ENCODE measurements around the gene DENND2A. TPM values are rescaled to one million over a fixed set of nuclear protein-coding genes. Genes with fewer than 3 reads are reported as not detected.
A peak's percentile ranks its signal among the peaks of the same experiment; 100 is the strongest.

The DENND2A gene
- total and polyA plus RNA-seq, 2 of the 4 experiments (the other 2 are of a cell fraction) = 7.5 to 10.3 TPM

GRCh38 chr7:140655511-140656408, 15.1 kb upstream of the DENND2A start:
- Histone ChIP-seq H2AK9ac (replicated peaks; ENCODE audit: low read depth, low read length, poor library complexity) (peak overlapping the region; percentile 28), H4K5ac (ENCODE audit: low read depth, low read length) (no peak overlapping the region), H3K9me1 (ENCODE audit: insufficient read depth, low read length) (no peaks in the 10 kb centered on the region), H4K8ac (ENCODE audit: low read depth in 2 of 2, low read length in 2 of 2) (peak overlapping the region in 1 of 2 experiments; percentile 36; a peak in 1 of 4 replicates), H3K9ac (ENCODE audit: low read depth, low read length) (no peak overlapping the region), H3K14ac (replicated peaks; ENCODE audit: low read depth, low read length) (no peak overlapping the region), H3K4me2 (ENCODE audit: low read depth, low read length) (no peak overlapping the region), H2BK20ac (ENCODE audit: low read depth, low read length) (no peak overlapping the region), H4K20me1 (ENCODE audit: insufficient read depth, low read length) (no peaks in the 10 kb centered on the region), H3K27me3 (ENCODE audit: control insufficient read depth, insufficient read depth, low read length) (peaks cover 3% of the 10 kb centered on the region; the same call in 1 of the 2 replicates), H3K56ac (ENCODE audit: extremely low read depth, insufficient read depth, low read length) (no peak overlapping the region), H2BK120ac (ENCODE audit: low read depth, low read length) (no peak overlapping the region), H2BK15ac (ENCODE audit: low read depth, low read length) (no peak overlapping the region), H3K4me3 (ENCODE audit: insufficient read depth, low read depth, low read length) (no peak overlapping the region), H3K18ac (ENCODE audit: low read depth, low read length) (no peak overlapping the region), H3K27ac (ENCODE audit: insufficient read depth, low read length) (no peak overlapping the region), H3K9me3 (ENCODE audit: control insufficient read depth, insufficient read depth, low read length) (no peaks in the 10 kb centered on the region), H3K23ac (ENCODE audit: low read depth, low read length) (no peak overlapping the region), H2BK5ac (ENCODE audit: low read depth, low read length, poor library complexity, severe bottlenecking) (no peak overlapping the region), H3K4me1 (ENCODE audit: control insufficient read depth, insufficient read depth, low read length) (peaks cover 7% of the 10 kb centered on the region), H3K36me3 (ENCODE audit: control insufficient read depth, insufficient read depth, low read length) (no peaks in the 10 kb centered on the region), H4K91ac (ENCODE audit: insufficient read depth, low read depth, low read length) (no peak overlapping the region), H3K79me1 (ENCODE audit: low read depth in 1 of 2, low read length in 2 of 2) (no peaks in the 10 kb centered on the region), H2AK5ac (ENCODE audit: low read depth, low read length) (no peak overlapping the region; the same call in 1 of the 2 replicates), H3K4ac (ENCODE audit: low read depth, low read length) (no peak overlapping the region), H2AFZ (replicated peaks; ENCODE audit: low read length, poor library complexity) (peak overlapping the region; percentile 36)
- DNase-seq (no peak), ATAC-seq (ENCODE audit: low read depth) (peak; percentile 4; the same call in 1 of the 2 replicates)
- ChIA-PET CTCF (interaction anchor here (1.0 kb wide), 1 partner anchor 138 kb away, joined by 6 read pairs; no protein-coding TSS in a partner anchor), POLR2A (ENCODE audit: unreplicated experiment) (no interaction called here)
- no peak for TF ChIP-seq CHD1 (IDR thresholded peaks at IDR 0.05; ENCODE audit: low read depth, low read length)
- no peak for TF ChIP-seq MAFK (IDR thresholded peaks at IDR 0.05; ENCODE audit: low read depth, low read length)
- TF ChIP-seq BHLHE40 (IDR thresholded peaks at IDR 0.05; ENCODE audit: low read depth, low read length) = no peak
- TF ChIP-seq MXI1 (IDR thresholded peaks at IDR 0.05; ENCODE audit: borderline replicate concordance, low read depth, low read length) = no peak
- no peak for TF ChIP-seq CEBPB (IDR thresholded peaks at IDR 0.05; ENCODE audit: low read depth, low read length)
- TF ChIP-seq ELK1 (IDR thresholded peaks at IDR 0.05; ENCODE audit: borderline replicate concordance, low read depth, low read length) = no peak
- no peak for TF ChIP-seq RAD21 (IDR thresholded peaks at IDR 0.05; ENCODE audit: low read length)
- no peak for TF ChIP-seq RCOR1 (IDR thresholded peaks at IDR 0.05; ENCODE audit: insufficient replicate concordance, low read length)
- TF ChIP-seq USF2 (IDR thresholded peaks at IDR 0.05; ENCODE audit: low read depth, low read length) = no peak
- no peak for TF ChIP-seq POLR2A (IDR thresholded peaks at IDR 0.05; ENCODE audit: low read depth, low read length)
- BruUV-seq (replicated peaks) = no TSS peak
- dilution Hi-C loops (cut with HindIII; ENCODE audit: low sequenced_read_pairs, unreplicated experiment) (no loop called here), intact Hi-C loops (cut with micrococcal nuclease) (no loop called here), in situ Hi-C loops (cut with MboI; ENCODE audit: low sequenced_read_pairs) (no loop called here)
- WGBS, 2 experiments (ENCODE audit: extremely low coverage in 2 of 2, insufficient read length in 1 of 2) = 96% methylated on average over 5 of the region's 16 CpGs; no CpG with 5 or more reads in 1 of the 2 experiments

All from IMR-90 (cell line).